ENCODE measurements around the gene SLC51B.

SLC51B gene

DNA sequence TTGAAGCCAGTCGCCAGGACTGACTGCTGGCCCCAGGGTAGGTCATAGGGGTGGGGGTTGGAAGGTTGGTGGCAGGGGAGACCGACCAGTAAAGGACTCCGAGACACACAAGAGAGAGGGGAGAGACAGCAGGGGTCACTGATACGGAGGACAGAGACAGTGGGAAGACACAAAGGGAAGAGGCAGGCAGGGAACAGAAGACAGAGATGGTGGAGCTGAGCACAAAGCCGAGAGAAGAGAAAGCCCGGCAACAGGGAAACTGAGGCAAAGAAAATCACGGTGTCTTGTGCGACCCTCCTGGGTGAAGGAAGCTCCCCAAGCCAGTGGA is 22.1 kb downstream of the SLC51B start:
- TF ChIP-seq REST (IDR thresholded peaks at IDR 0.05; ENCODE audit: insufficient read depth in 1 of 2, low read depth in 2 of 2, low read length in 2 of 2) (no peak), FOXP2 (optimal IDR thresholded peaks at IDR 0.05; ENCODE audit: borderline replicate concordance, extremely low read depth, extremely low read length, insufficient read depth) (no peak), POLR2AphosphoS5 (IDR thresholded peaks at IDR 0.05; ENCODE audit: low read depth, low read length) (no peak), SIN3A (IDR thresholded peaks at IDR 0.05; ENCODE audit: borderline replicate concordance, insufficient read depth, low read length) (no peak), TAF1 (IDR thresholded peaks at IDR 0.05; ENCODE audit: borderline replicate concordance, insufficient read depth, low read length) (no peak)

- TF ChIP-seq FOXP2 (optimal IDR thresholded peaks at IDR 0.05; ENCODE audit: borderline replicate concordance, extremely low read depth, extremely low read length, insufficient read depth) (no peak), TAF1 (IDR thresholded peaks at IDR 0.05; ENCODE audit: borderline replicate concordance, insufficient read depth, low read length) (no peak), POLR2AphosphoS5 (IDR thresholded peaks at IDR 0.05; ENCODE audit: low read depth, low read length) (no peak), SIN3A (IDR thresholded peaks at IDR 0.05; ENCODE audit: borderline replicate concordance, insufficient read depth, low read length) (no peak), REST (IDR thresholded peaks at IDR 0.05; ENCODE audit: insufficient read depth in 1 of 2, low read depth in 2 of 2, low read length in 2 of 2) (no peak)
These were observed 22.6 kb downstream of the SLC51B start, which contains the start of gene RASL12 for GRCh38 chr15:65067645-65068402. Gene RASL12, minus strand, starts transcription at chr15:65067991. Its CDS starts 156 bp downstream, at chr15:65067835.

GRCh38 chr15:65068403-65068788 is 23.2 kb downstream of the SLC51B start:
- TF ChIP-seq FOXP2 (optimal IDR thresholded peaks at IDR 0.05; ENCODE audit: borderline replicate concordance, extremely low read depth, extremely low read length, insufficient read depth) (no peak), REST (IDR thresholded peaks at IDR 0.05; ENCODE audit: insufficient read depth in 1 of 2, low read depth in 2 of 2, low read length in 2 of 2) (no peak)

DNA sequence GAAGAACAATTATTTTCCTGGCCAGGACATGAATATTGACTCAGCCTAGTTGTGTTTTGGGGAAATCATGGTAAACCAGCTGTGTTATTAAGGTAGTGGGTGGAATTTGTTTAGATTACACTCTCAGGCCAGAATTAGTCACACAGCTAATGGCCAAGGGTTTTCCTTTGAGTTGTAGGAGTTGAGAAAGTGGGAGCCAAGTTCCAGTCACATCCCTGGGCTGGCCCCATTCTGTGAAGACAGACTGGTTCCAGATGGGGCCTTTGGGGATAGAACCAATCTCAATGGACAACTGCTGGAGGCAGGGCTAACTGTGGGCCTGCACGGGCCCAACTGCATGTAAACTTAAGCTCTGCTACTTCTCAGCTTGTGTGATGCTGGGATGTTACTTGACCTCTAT is 24.0 kb downstream of the SLC51B start:
- no peak for TF ChIP-seq FOXP2 (optimal IDR thresholded peaks at IDR 0.05; ENCODE audit: borderline replicate concordance, extremely low read depth, extremely low read length, insufficient read depth)
- no peak for TF ChIP-seq REST (IDR thresholded peaks at IDR 0.05; ENCODE audit: insufficient read depth in 1 of 2, low read depth in 2 of 2, low read length in 2 of 2)
- no peak for TF ChIP-seq TAF1 (IDR thresholded peaks at IDR 0.05; ENCODE audit: borderline replicate concordance, insufficient read depth, low read length)
- no peak for TF ChIP-seq POLR2AphosphoS5 (IDR thresholded peaks at IDR 0.05; ENCODE audit: low read depth, low read length)
- TF ChIP-seq SIN3A (IDR thresholded peaks at IDR 0.05; ENCODE audit: borderline replicate concordance, insufficient read depth, low read length): no peak
